SK-N-MC (cell line): ENCODE measurements around the gene RGS4.

Source experiments
- DNase-seq: peaks from one replicate; pipeline ENCODE4 v3.0.0-alpha.2; 2011; ENCODE audit warnings: low read depth, low spot score
- H3K27ac ChIP-seq: fragments of 200-600 bp; sonication (generic); 2 replicates; pipeline ENCODE4 v1.5.1; 2016; ENCODE audit warnings: mixed run types
- H3K36me3 ChIP-seq: fragments of 200-600 bp; sonication (generic); 2 replicates; pipeline ENCODE4 v1.6.1; 2017; ENCODE audit warnings: antibody characterized with exemption, low read length, mixed read lengths; ENCODE audit not compliant: insufficient read depth
- H3K4me3 ChIP-seq: fragments of 200-600 bp; sonication (generic); 2 replicates; pipeline ENCODE4 v1.5.1; 2016
- H3K9ac ChIP-seq: fragments of 200-600 bp; sonication (generic); 2 replicates; pipeline ENCODE4 v1.8.0; 2017; ENCODE audit warnings: mixed run types, mixed read lengths; ENCODE audit not compliant: insufficient read length
- H3K9me3 ChIP-seq: fragments of 200-600 bp; sonication (generic); 2 replicates; pipeline ENCODE4 v1.6.1; 2017; ENCODE audit warnings: low read depth, mild to moderate bottlenecking, antibody characterized with exemption, low read length, moderate library complexity, mixed read lengths
- EZH2 ChIP-seq: fragments of 200-600 bp; sonication (generic); IDR thresholded peaks from one replicate; pipeline ENCODE4 v1.6.1; 2017; ENCODE audit warnings: antibody characterized with exemption
- FOXP2 ChIP-seq: optimal IDR thresholded peaks from 2 replicates; pipeline ENCODE3; 2011; ENCODE audit warnings: mild to moderate bottlenecking, moderate library complexity; ENCODE audit not compliant: insufficient read depth; ENCODE audit errors: extremely low read length, control extremely low read depth
- POLR2AphosphoS5 ChIP-seq: IDR thresholded peaks from 2 replicates; pipeline ENCODE4 v1.6.1; 2012; ENCODE audit warnings: mild to moderate bottlenecking, low read depth, low read length, borderline replicate concordance

Gene RGS4

DNA sequence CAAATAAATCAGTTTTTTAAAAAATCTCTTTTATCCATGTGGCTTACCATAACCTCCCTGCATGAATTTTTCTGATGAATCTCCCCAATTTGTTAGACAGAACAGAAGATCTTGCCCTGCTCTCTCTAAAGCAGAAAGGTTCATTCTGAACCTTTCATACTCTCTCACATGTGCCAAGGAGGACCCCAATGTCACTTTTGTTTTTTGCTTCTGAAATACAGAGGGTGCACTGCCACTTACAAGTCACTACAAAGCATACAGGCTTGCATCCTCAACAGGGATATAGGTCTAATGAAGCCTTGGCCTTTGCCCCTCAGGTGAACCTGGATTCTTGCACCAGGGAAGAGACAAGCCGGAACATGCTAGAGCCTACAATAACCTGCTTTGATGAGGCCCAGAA is 4.8 kb downstream of the RGS4 start:
- Histone ChIP-seq H3K4me3 (no peak overlapping the region), H3K27ac (no peak overlapping the region), H3K9ac (no peak overlapping the region), H3K9me3 (no peaks in the 10 kb centered on the region), H3K36me3 (no peaks in the 10 kb centered on the region)
- TF ChIP-seq FOXP2 (no peak), POLR2AphosphoS5 (no peak), EZH2 (no peak)
- DNase-seq = no peak

DNA sequence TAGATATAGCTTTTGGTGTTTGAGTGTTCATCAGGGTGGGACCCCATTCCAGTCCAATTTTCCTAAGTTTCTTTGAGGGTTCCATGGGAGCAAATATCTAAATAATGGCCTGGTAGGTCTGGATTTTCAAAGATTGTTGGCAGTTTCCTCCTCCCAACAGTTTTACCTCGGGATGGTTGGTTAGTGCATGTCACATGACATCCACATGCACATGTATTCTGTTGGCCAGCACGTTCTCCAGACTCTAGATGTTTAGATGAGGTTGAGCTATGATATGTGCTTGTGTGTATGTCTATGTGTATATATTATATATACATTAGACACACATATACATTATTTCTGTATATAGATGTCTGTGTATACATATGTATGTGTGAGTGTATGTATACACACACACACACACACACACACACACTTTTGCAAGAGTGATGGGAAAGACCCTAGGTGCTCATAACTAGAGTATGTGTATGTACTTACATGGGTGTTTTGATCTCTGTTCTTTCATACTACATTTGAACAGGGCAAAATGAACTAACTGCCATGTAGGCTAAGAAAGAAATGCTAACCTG is 5.6 kb downstream of the RGS4 start:
- Histone ChIP-seq H3K4me3 (no peak overlapping the region), H3K27ac (no peak overlapping the region), H3K9ac (no peak overlapping the region), H3K36me3 (no peaks in the 10 kb centered on the region), H3K9me3 (no peaks in the 10 kb centered on the region)
- TF ChIP-seq FOXP2 (no peak), EZH2 (no peak), POLR2AphosphoS5 (no peak)
- no peak for DNase-seq

DNA sequence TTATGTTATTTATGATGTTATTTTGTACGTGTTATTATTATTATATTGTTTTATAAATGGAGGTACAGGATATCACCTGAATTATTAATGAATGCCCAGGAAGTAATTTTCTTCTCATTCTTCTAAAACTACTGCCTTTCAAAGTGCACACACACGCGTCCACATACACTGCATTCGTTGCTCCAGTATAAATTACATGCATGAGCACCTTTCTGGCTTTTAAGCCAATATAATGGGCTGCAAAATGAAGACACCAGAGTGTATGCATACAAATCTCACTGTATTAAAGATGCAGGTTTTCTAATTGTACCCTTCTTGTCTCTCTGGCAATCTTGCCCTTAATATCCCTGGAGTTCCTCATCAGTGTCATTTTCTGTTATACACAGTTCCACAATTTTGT is 6.9 kb downstream of the RGS4 start:
- Histone ChIP-seq H3K36me3 (no peaks in the 10 kb centered on the region), H3K27ac (no peak overlapping the region), H3K4me3 (no peak overlapping the region), H3K9me3 (no peaks in the 10 kb centered on the region), H3K9ac (no peak overlapping the region)
- TF ChIP-seq POLR2AphosphoS5 = no peak
- DNase-seq = no peak

DNA sequence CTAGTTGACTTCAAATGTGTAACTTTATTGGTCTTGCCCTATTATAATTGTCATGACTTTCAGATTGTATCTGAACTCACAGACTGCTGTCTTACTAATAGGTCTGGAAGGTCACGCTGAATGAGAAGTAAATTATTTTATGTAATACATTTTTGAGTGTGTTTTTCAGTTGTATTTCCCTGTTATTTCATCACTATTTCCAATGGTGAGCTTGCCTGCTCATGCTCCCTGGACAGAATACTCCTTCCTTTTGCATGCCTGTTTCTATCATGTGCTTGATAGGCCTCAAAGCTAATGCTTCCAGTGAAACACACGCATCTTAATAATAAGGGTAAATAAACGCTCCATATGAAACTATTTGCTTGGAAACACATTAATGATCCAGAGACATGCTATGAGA is 7.3 kb downstream of the RGS4 start:
- H3K27ac ChIP-seq = no peak overlapping the region
- H3K4me3 ChIP-seq = no peak overlapping the region
- no peak for TF ChIP-seq POLR2AphosphoS5
- no peak for TF ChIP-seq EZH2
- TF ChIP-seq FOXP2 = no peak
- no peaks in the 10 kb centered on the region for H3K36me3 ChIP-seq
- no peak overlapping the region for H3K9ac ChIP-seq
- no peaks in the 10 kb centered on the region for H3K9me3 ChIP-seq
- DNase-seq = no peak

DNA sequence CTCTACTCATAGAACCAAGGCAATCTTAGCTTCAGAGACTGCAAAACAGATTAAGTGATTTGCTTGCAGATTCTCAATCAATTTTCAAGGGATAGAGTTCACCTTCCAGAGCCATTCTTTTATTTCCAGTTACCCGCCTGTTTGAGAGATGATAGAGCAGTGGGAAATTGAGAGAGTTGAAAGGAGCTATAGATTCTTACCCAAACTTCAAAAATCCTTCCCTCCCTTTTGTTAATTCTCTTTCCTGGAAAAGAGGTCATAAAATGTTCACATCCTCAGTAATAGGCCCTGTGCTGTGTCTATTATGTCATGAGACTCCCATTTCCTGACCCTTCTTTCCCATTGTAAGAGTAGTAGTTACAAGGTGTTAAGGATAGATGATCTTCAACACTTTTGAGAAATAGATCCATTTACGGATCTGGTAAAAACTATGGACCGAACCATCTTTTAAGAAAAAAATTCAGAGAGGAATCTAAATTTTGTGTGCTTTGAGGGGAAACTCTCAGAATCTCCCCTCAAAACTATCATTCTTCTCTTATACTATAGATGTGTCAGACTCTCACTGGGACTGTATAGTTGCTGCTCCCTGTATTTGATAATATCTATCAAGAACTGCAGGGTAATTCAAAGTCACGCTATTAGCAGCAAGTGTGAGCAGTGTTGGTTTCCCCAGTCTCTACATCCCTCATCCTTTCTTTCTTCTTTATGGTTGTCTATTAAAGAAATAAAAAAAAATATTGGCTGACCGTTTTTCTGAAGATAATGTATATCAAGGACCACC is 8.0 kb downstream of the RGS4 start:
- H3K36me3 ChIP-seq = no peaks in the 10 kb centered on the region
- no peaks in the 10 kb centered on the region for H3K9me3 ChIP-seq
- no peak overlapping the region for H3K27ac ChIP-seq
- DNase-seq = no peak
- H3K9ac ChIP-seq = no peak overlapping the region
- H3K4me3 ChIP-seq = no peak overlapping the region
- TF ChIP-seq POLR2AphosphoS5 (no peak), EZH2 (no peak), FOXP2 (no peak)

DNA sequence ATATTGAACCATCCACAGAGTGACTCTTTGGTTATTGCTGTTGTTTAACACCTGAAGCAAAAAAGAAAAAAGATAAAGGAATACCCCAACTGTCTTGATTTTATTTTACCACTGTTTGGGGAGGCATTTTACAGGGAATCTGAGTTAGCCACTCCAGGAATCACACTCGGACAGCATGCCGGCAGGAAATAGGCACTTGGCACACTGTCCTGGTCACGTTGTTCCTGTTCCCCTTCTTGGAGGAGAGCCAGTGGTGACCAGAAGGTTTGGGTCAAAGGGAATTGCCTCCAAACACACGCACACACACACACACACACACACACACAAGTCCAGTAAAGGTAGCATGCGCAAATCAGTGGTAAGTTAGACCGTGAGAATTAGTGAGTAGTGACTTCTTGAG is 13.8 kb downstream of the RGS4 start:
- no peak overlapping the region for H3K27ac ChIP-seq
- H3K9me3 ChIP-seq = no peaks in the 10 kb centered on the region
- H3K36me3 ChIP-seq = no peaks in the 10 kb centered on the region
- H3K4me3 ChIP-seq = no peak overlapping the region
- H3K9ac ChIP-seq = no peak overlapping the region
- no peak for DNase-seq
- TF ChIP-seq POLR2AphosphoS5 (no peak), FOXP2 (no peak)

DNA sequence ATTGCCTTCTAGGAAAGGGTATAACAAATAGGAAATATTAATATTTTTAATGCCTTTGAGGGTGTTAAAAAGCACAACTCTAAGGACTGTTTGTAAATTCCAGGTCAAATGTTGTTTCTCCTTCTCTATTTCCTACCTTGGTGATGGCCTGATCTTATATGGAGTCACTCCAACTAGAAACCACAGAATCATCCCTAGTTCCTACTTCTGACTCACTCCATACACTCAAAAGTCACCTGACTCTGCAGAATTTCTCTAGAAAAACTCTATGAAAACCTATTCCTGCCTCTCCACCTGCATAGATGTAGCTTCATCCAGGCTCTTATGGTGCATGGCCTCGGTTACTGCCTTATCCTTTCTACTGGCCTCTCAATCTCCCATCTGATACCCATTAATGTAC is 14.5 kb downstream of the RGS4 start:
- H3K9ac ChIP-seq = no peak overlapping the region
- no peaks in the 10 kb centered on the region for H3K36me3 ChIP-seq
- TF ChIP-seq FOXP2 (no peak), POLR2AphosphoS5 (no peak), EZH2 (no peak)
- no peak overlapping the region for H3K4me3 ChIP-seq
- DNase-seq = no peak
- H3K27ac ChIP-seq = no peak overlapping the region
- H3K9me3 ChIP-seq = no peaks in the 10 kb centered on the region

DNA sequence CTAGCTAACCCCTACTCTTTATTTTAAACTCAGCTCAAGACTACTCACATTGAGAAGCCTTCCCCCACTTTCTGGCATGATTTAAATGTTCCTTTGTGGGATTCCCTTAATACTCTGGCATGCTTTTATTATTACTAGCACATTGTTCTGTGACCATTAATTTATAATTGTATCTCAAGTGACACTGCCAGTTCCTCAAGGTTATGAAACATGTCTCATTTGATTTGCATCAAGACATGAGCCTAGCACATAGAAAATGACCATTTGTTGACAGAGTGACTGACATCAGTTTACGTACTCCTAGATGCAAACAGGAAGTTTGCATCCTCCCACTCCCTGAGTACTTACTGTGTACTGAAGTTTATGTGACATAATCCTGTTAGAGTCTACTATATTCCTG is 15.2 kb downstream of the RGS4 start:
- Histone ChIP-seq H3K9ac (no peak overlapping the region), H3K36me3 (no peaks in the 10 kb centered on the region), H3K9me3 (no peaks in the 10 kb centered on the region), H3K27ac (no peak overlapping the region), H3K4me3 (no peak overlapping the region)
- no peak for DNase-seq
- TF ChIP-seq POLR2AphosphoS5 (no peak), EZH2 (no peak), FOXP2 (no peak)

DNA sequence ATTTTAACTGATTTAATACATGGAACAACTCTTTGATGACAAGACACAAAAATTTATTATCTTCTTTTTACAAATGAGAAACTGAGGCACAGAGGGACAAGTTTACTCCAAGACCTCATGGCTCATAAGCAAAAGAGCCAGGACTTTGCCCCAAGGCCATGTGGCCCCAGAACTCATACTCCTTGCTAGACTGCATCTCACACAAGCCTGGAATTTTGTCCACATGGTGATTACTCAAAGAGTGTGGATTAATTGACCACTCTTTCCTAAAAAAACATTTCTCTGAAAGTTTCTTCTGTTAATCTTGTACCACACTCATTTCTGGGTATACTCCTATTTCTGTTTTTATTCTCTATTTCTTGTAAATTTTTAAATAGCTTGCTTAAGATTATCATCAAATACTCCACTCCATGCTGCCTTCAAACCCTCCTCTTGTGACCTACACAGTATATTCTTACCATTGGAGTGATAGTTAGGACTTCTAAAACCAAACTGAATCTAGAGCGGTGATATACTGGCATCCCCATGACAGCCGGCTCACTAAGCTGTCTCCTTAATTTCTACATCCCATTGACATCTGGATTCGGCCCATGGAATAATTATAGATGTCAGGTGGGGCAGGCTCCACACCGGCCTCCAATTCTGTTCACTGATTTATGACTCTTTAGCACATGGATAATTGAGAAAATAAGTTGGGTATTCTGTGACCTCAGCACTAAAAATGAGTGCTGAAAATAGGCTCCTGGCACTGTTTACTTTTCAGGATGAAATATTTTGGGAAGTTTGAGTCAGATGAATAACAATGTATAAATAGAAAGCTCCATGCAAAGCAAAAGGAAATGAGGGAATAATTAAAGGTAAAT is 16.1 kb downstream of the RGS4 start:
- DNase-seq = no peak
- H3K9me3 ChIP-seq = no peaks in the 10 kb centered on the region
- H3K4me3 ChIP-seq = no peak overlapping the region
- H3K36me3 ChIP-seq = no peaks in the 10 kb centered on the region
- no peak for TF ChIP-seq EZH2
- TF ChIP-seq FOXP2 = no peak
- no peak for TF ChIP-seq POLR2AphosphoS5
- no peak overlapping the region for H3K9ac ChIP-seq
- H3K27ac ChIP-seq = no peak overlapping the region
